ENCODE measurements around the gene TCEANC.

TCEANC gene

DNA sequence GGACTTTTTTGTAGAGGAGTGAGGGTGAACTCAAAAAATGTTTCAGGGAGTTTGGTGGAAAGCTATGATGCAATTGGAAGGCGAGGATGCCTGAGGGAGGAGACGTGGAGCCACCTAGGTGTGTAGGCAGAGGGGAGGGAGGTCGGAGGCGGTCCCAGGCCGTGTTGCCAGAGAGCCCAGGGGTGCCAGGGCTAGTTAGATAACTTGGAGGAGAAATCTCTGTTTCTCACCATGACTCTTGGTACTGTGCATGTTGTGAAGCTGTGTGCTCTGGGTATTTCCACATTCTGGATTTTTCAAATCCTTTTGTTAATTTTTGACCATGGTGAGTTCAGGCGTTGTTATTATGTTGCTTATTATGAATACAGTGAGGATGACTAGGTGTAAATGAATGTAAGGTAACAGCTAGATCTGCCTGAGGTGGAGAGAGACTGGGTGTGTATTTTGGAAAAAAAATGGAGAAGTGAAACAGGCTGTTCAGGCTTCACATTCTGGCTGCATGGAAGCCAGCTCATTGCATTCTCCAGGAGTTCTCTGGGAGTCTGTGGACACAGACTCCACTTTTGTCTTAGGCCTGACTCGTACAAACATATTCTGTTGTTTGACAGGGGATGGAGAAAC is 40.5 kb downstream of the TCEANC start:
- no peak for DNase-seq

DNA sequence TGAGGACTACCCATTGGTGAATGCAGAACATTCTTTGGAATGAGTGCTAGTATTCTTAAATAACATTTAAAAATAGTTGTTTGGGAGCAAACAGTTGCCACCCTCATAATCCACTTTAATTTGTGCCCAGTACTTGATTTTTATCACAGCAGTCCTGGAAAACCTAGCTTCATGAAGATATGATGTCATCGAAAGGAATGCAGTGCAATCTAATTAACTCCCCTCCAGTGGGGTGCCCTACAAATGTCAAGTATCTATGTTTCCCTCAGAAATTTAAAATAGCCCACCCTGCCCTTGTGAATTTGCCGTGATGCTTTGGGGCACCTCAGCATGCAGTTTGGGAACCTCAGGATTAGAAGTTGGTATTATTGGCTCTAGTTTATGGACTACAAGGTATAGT is 41.4 kb downstream of the TCEANC start:
- DNase-seq, result no peak

DNA sequence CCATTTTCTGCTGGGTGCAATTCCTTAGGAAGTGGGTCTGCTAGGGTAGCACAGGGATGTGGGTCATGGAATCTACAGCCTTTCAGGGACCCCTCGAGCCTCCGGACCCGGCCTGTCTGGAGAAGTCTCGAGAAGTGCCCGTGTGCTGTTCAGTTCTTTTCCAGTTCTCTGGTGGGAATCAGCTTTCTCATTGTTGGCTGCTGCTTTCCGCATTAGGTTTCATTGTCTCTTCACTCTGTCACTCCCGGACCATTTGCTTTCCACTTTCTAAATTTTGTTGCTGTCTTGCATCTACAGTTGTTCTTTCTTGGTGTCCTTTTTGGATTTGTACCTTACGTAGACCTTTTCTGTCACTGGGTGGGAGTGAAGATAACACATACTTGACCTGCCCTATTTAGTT is 42.0 kb downstream of the TCEANC start:
- DNase-seq, result no peak

DNA sequence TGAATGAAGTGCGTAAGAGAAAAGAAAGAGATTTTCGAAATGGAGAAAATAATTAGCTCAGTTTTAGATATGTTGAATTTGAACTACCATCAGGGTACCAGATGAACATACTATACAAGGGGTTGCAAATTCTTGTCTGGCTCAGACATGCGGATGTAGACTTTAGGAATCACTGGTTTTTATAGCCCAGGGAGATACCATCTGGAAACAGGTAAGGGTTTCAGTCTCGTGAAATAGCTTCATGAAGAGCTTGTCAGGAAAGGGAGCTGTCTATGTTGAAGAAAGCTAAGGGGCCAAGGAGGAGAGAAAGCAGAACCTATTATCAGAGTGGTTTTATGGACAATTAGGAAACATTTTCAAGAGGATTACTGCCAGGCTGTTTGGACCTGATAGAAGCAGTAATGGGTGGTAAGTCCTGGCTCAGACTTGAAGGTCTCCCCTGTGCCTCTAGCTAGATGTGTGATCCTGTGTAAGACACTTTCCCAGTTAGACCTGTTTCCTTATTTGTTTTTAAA is 42.7 kb downstream of the TCEANC start:
- no peak for DNase-seq

DNA sequence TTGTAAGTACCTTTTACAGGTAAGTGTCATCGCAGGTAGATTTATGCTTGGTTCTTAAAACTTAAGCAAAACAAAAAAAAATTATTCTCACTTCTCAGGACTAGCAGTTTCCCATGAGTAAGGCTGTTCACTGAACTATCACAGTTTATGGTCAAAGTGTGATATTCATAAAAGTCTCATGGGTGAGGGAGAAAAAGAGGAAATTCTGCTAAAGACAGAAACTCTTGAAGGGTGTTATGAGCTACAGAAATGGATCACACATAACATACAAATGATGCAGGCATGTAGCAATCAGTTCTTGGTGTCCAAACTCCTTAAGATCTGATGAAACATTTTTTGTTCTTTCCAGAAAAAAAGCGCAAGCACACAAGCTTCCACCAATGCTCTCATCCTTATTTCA is 44.5 kb downstream of the TCEANC start:
- no peak for DNase-seq

DNA sequence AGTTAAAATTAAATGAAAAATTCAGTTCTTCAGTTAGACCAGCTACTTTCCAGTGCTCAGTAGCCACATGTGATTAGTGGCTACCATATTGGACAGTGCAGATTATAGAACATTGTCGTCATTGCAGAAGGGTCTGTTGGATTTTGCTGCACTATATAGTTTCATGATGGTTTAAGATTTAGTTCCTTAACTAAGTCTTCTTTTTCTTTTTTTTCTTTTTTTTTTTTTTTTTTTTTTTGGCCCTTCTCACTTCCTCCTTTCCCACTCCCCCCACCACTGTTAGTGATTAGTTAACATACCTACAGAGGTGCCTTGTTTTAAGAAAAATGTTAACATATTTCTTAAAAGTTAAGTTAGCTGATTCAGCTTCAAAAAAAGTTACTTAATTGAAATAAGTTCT is 45.0 kb downstream of the TCEANC start:
- no peak for DNase-seq

DNA sequence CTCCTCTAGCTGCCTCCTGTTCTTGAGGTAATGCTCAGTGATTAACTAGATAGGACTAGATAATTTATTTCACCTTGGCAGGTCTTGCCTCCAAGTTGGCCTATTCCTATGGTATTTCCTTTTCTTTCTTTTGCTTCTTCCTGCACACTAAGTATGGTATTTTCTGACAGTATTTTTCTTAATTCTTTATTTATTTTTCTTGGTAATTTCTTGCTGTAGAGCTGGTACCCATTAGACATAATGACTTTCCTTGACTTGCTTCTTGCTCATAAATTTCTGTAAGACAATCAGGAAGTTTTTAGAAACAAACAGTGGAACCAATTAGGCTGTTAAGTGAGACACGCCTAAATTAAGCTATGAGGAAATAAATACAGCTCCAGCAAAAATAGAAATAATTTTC is 45.5 kb downstream of the TCEANC start:
- no peak for DNase-seq

DNA sequence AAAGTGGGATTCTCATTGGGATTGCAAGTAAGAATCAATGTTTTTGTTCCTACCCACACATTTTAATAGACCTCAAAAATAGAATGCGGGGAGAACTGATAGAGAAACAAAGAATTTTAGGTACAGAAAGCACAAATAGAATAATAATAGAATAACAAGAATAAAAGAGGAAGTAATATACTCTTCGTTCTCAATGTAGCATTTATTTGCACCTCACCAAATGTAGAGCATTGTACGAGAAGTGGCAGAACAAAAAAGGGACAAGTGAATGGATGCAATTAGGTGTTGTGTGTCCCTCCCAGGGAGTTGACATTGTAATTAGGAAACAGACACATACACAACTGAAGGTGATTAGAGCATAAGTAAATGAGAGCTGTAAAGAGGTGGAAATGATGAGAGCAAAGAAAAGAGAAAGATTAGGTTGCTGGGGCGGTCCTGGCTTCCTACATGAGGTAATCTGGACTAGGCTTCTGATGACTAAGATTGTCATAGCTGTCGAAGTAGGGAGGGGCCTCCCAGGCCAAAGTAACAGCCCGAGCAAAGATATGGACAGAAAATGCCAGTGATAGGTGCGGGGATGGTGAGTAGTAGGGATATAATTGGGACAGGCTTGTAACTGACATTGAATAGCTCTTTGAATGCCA is 46.4 kb downstream of the TCEANC start:
- no peak for DNase-seq

DNA sequence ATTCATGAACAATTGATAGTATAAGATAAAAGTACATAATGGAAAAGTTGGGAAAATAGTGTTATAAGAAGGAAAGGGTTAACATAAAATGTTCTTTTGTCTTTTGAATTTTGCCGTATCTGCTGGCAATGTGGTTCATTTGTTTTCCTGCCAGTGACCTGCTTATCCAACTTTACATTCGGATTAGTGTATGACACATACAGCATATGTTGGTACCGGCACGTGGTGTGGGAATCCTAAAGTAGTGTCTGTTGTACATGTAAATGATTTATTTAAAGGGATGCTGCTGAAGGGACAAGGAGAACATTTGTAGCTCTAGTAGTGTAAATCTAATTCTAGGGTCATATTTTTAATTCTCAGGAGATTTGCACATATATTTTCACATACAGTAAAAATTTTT is 47.4 kb downstream of the TCEANC start:
- no peak for DNase-seq

DNA sequence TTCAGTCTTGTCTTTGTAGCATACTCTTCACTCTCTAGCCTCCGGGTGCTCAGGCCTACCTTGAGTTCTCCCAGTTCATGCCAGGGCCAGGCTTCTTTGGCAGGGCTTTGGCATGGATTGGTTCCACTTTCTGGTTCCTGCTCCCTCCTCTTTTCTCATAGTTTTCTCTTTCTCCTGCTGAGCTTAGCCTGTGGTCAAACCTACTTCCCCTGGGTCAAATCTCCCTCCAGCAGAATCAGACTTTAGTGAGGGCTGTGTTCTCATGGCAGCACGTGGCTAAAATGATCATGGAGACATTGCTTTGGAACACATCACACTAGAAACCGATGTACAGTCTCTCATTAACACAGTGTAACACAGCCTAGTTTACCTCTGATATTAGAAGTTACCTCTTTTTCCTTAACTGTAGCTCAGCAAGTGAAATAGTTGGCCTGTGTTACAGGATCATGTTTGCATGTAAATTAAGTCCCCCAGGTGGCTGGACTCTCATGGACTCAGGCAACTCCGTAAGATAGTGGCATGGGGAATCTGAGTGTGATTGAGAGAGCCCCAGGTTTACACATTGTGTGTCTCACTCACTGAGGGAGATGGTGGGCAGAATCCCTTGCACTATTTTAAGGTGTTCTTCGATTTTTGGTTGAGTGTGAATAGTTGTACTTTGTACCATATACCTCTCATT is 49.3 kb downstream of the TCEANC start:
- DNase-seq, result no peak

DNA sequence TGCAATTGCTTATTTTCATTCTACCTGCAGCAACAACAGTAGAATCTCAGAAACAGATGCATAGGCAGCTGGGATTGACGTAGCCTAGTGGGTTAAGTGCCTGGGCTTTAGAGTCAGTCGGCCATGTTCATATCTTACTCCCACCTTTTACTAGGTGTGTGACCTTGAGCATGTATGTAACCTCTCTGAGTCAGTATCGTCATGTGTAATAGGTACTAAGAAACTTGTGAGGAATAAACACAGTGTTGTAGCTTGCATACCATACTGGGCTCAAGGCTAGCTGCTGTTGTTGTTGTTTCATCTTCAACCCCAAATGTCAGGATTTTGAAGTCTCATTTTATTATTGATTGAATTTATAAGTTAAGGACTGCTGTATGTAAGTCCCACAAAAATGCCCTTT is 50.2 kb downstream of the TCEANC start:
- DNase-seq, result no peak

DNA sequence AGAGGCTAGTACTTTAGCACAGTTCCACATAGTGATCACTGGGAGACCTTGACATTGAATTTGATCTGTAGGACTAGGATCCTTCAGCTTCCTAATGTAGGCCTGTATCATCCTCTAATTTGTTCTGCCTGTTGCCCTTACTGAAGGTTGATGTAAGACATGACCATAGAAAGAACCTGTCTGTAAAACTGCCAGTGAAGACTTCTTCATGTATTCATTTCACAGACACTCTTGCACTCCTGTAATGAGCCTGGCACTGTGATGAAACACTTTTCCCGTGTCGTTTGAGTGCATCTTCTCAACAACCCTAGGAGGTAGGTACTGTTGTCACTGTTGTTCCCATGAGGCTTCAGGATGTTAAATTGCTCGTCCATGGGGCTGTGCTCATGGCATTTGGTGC is 50.6 kb downstream of the TCEANC start:
- DNase-seq, result no peak

DNA sequence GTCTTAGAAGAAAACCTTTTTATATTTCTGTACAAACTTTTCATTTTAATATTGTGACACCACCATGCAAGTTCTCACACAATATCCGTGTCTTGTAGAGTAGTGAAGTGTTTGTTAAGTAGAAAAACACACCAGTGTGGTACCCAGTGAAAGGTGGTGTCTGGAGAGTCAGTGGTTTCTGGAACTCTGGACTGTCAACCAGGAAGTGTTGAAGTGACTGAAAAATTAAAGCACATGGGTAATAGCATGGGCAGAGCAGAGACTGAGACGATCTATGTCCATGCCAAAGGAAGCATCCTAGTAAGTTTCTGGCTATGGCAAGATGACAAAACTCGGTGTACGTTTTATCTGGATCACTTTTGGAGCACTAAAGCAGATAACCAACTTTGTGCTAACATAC is 58.2 kb downstream of the TCEANC start:
- DNase-seq, result no peak
